ENCODE measurements around the gene JPH4.
"Not testable (repeated sequence)": the region's sequence is repeated elsewhere in the genome, so short reads cannot be mapped to it uniquely, and the experiment has no call there.

JPH4 gene

GRCh38 chr14:23544511-23545447 is 33.8 kb downstream of the JPH4 start:
- DNase-seq: no peak

GRCh38 chr14:23543403-23543802 is 35.2 kb downstream of the JPH4 start:
- no peak for DNase-seq

GRCh38 chr14:23542261-23542660 is 36.3 kb downstream of the JPH4 start:
- no peak for DNase-seq

- DNase-seq: no peak
Observed at GRCh38 chr14:23540141-23540469, 38.5 kb downstream of the JPH4 start.

GRCh38 chr14:23539248-23540140 is 39.1 kb downstream of the JPH4 start:
- DNase-seq: peak in 3 of 6 experiments; percentile 13 to 54 (median 38)

- DNase-seq: no peak
Observed at GRCh38 chr14:23538785-23539184, 39.8 kb downstream of the JPH4 start.

GRCh38 chr14:23538050-23538718 is 40.4 kb downstream of the JPH4 start:
- no peak for DNase-seq

GRCh38 chr14:23537351-23538049 is 41.1 kb downstream of the JPH4 start:
- no peak for DNase-seq

- DNase-seq: not testable (repeated sequence)
Observed at GRCh38 chr14:23536906-23537305, 41.7 kb downstream of the JPH4 start.

GRCh38 chr14:23536494-23536893 is 42.1 kb downstream of the JPH4 start:
- DNase-seq: no peak

- no peak for DNase-seq
Observed at GRCh38 chr14:23535943-23536342, 42.6 kb downstream of the JPH4 start.

GRCh38 chr14:23533652-23534435 is 44.7 kb downstream of the JPH4 start:
- no peak for DNase-seq

GRCh38 chr14:23532658-23533057 is 45.9 kb downstream of the JPH4 start:
- DNase-seq: no peak

GRCh38 chr14:23531391-23531790 is 47.2 kb downstream of the JPH4 start:
- no peak for DNase-seq

GRCh38 chr14:23530375-23531055 is 48.1 kb downstream of the JPH4 start:
- no peak for DNase-seq

GRCh38 chr14:23529016-23529415 is 49.6 kb downstream of the JPH4 start:
- DNase-seq: no peak

GRCh38 chr14:23528555-23528954 is 50.0 kb downstream of the JPH4 start:
- no peak for DNase-seq

- no peak for DNase-seq
Observed at GRCh38 chr14:23525611-23526010, 53.0 kb downstream of the JPH4 start.

GRCh38 chr14:23524954-23525353 is 53.6 kb downstream of the JPH4 start:
- DNase-seq: no peak

GRCh38 chr14:23523229-23524016 is 55.2 kb downstream of the JPH4 start:
- DNase-seq: no peak
